ENCODE data around the gene GRIFIN. TPM values are rescaled to one million over a fixed set of nuclear protein-coding genes. Genes with fewer than 3 reads are reported as not detected.

Gene GRIFIN
- total RNA-seq, 1 donor from 2014 or later: not detected

DNA sequence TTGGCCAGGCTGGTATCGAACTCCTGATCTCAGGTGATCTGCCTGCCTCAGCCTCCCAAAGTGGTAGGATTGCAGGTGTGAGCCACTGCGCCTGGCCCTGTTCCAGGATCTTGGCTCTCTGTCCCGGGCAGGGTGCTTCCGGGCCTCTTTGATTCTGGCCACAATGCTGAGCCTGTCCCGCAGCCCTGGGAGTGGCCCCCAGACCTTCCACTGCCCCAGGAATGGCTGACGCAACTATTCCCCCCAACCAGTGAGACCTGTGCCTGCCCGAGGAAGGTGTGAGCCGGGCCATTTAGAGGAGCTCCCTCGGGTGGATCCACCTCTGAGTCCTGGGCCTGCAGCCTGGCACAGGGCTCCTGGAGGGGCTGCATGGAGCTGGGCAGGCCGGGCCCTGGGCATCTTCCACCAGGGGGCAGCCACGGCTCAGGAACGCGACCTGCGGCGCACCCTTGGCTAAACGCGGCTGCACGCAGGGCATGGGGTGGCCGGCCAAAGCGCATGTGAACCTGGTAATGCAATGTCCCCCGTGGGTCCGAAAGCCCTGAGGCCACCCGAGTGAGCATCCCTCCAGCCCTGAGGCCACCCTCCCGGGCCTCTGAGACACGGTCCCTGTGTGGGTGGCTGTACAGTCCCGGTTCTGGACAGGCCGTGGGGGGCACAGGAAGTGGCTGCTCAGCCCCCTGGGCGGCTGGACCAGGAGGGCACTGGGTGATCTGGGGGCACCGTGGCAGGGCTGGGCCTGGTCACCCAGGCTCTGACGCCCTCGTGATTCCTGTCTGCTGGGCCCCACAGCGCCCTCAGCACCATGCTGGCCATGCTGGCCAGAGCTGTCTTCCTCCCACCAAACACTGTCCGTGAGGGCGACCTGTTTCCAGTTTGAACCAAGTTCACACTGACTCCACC, 24.8 kb downstream of the GRIFIN start:
- Mint-ChIP-seq H3K27me3 (ENCODE audit: low read depth) (peaks cover 2% of the 10 kb centered on the region), H3K4me3 (peak overlapping the region; percentile 46), H3K36me3 (peaks cover 2% of the 10 kb centered on the region), H3K27ac (no peak overlapping the region), H3K9me3 (peaks cover 8% of the 10 kb centered on the region), H3K4me1 (peaks cover 6% of the 10 kb centered on the region)
- DNase-seq (ENCODE audit: low spot score in 2 of 2, unreplicated experiment in 2 of 2): peak; percentile 64 to 86
- TF ChIP-seq, protein P1, sequence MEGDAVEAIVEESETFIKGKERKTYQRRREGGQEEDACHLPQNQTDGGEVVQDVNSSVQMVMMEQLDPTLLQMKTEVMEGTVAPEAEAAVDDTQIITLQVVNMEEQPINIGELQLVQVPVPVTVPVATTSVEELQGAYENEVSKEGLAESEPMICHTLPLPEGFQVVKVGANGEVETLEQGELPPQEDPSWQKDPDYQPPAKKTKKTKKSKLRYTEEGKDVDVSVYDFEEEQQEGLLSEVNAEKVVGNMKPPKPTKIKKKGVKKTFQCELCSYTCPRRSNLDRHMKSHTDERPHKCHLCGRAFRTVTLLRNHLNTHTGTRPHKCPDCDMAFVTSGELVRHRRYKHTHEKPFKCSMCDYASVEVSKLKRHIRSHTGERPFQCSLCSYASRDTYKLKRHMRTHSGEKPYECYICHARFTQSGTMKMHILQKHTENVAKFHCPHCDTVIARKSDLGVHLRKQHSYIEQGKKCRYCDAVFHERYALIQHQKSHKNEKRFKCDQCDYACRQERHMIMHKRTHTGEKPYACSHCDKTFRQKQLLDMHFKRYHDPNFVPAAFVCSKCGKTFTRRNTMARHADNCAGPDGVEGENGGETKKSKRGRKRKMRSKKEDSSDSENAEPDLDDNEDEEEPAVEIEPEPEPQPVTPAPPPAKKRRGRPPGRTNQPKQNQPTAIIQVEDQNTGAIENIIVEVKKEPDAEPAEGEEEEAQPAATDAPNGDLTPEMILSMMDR (IDR thresholded peaks at IDR 0.05; ENCODE audit: unreplicated experiment): peak; percentile 80

DNA sequence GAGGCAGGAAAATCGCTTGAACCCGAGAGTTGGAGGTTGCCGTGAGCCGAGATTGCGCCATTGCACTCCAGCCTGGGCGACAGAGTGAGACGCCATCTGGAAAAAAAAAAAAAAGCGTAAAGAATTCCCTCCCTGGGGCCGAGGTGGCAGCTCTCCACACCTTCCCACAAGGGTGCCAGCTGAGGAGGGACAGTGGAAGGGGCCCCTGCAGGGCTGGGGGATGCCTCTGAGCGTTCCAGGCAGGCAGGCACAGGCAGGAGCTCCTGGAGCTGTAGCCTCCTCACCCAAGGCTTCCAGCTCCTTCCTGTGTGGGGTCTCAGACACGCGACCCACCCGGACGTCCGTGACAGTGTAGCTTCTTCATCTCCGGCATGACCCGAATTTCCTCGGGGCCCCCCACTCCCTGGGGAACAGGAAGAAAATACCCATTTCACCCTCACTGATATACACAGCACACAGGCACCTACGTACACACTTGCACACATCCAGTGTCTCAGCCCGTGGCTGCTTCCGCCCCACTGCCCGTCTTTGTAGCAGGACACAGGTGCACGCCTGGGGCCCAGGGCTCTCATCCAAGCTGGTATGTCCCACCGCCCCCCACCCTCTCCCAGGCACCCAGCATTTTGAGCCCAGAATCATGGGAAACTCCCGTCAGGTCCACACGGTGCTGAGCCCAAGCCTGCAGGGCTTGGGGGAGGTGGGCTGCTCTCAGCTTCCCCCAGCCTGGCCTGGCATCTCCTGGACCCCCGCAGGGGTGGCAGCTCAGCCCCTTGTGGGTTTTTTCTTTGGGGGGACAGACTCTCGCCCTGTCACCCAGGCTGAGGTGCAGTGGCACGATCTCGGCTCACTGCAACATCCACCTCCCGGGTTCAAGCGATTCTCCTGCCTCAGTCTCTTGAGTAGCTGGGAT, 25.7 kb downstream of the GRIFIN start:
- Mint-ChIP-seq H3K9me3 (peaks cover 3% of the 10 kb centered on the region), H3K27me3 (ENCODE audit: low read depth) (peaks cover 2% of the 10 kb centered on the region), H3K4me3 (no peak overlapping the region), H3K36me3 (peaks cover 2% of the 10 kb centered on the region), H3K27ac (no peak overlapping the region), H3K4me1 (peaks cover 6% of the 10 kb centered on the region)
- TF ChIP-seq, protein P1 (IDR thresholded peaks at IDR 0.05; ENCODE audit: unreplicated experiment): no peak
- DNase-seq (ENCODE audit: low spot score in 2 of 2, unreplicated experiment in 2 of 2): no peak

DNA sequence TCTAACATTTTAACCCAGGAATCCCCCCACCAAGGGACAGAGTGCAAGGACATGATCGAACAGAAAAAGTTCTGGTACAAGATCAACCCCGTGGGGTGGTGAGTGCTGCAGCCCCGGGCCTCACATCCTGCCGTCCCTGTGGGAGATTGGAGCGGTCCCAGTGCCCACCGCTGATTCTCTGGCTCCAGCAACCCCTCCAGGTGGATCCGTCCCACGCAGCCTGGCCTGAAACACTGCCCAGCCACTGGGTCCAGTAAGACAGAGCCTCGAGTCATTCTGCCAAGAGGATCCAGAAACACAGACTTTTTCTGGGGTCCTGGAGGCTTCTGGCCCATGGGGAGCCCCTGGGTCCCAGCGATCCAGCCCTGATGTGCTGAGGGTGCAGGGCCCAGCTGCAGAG, 29.5 kb downstream of the GRIFIN start:
- DNase-seq (ENCODE audit: low spot score in 2 of 2, unreplicated experiment in 2 of 2): no peak
- Mint-ChIP-seq H3K4me3 (no peak overlapping the region), H3K36me3 (no peaks in the 10 kb centered on the region), H3K9me3 (no peaks in the 10 kb centered on the region), H3K27ac (no peak overlapping the region), H3K27me3 (ENCODE audit: low read depth) (peaks cover 2% of the 10 kb centered on the region), H3K4me1 (peaks cover 2% of the 10 kb centered on the region)
- TF ChIP-seq, protein P1 (IDR thresholded peaks at IDR 0.05; ENCODE audit: unreplicated experiment): no peak

DNA sequence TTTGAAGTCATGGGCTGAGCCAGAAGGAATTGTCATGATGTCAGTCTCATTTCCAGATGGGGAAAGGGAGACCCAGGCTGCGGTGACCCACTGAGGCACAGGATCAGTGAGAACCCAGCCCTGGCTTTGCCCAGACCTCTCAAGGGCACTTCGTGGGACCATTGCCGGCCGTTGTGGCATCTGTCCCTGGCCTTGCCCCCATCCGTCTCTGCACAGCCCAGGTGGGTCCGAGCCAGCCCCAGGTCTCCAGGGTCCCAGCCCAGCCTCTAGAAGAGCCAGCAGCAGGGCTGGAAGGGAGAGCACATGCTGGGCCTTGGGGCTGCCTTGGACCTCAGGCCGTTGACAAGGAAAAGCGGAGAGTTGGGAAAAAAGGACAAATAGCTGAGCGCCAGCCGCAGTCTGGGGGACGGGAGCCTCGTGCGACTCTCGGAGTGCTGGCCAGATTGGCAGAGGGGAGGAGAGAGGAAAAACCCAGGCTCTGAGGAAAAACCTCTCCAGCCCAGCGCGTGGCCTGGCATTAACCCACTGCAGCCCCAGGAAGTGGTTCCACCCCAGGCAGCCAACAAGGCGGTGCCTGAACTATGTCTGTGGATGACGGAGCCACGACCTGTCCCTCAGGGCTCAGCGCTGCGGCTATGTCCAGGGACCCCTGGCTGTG, 30.2 kb downstream of the GRIFIN start:
- no peaks in the 10 kb centered on the region for H3K27me3 Mint-ChIP-seq (ENCODE audit: low read depth)
- TF ChIP-seq, protein P1 (IDR thresholded peaks at IDR 0.05; ENCODE audit: unreplicated experiment): no peak
- H3K4me3 Mint-ChIP-seq: no peak overlapping the region
- no peaks in the 10 kb centered on the region for H3K9me3 Mint-ChIP-seq
- no peaks in the 10 kb centered on the region for H3K36me3 Mint-ChIP-seq
- peaks cover under 1% of the 10 kb centered on the region for H3K4me1 Mint-ChIP-seq
- no peak overlapping the region for H3K27ac Mint-ChIP-seq
- no peak for DNase-seq (ENCODE audit: low spot score in 2 of 2, unreplicated experiment in 2 of 2)

DNA sequence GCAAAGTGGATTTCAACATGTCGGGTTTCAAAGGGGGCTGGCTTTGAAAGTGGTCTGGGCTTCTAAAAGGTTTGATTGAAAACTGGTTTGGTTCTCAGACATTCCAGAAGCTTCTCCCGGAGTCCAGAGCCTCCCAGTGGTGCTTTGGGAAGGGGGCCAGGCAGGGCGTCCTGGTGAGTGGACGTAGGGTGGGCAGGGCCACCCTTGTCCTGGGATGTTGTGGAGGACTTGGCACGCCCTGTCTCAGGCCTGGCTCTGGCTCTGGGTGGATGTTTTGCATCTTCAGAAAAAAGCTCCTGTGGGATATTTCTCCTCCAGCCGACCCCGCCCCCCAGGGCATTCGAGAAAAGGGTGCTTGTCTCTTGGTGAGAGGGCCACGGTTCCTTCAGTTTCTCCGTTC, 31.2 kb downstream of the GRIFIN start:
- Mint-ChIP-seq H3K27ac (peak overlapping the region; percentile 30), H3K27me3 (ENCODE audit: low read depth) (no peaks in the 10 kb centered on the region), H3K4me1 (peaks cover 11% of the 10 kb centered on the region), H3K4me3 (no peak overlapping the region), H3K9me3 (no peaks in the 10 kb centered on the region), H3K36me3 (no peaks in the 10 kb centered on the region)
- TF ChIP-seq, protein P1 (IDR thresholded peaks at IDR 0.05; ENCODE audit: unreplicated experiment): no peak
- DNase-seq (ENCODE audit: low spot score in 2 of 2, unreplicated experiment in 2 of 2): no peak
